ENCODE measurements around the gene TTLL9.
"Not testable (repeated sequence)": the region's sequence is repeated elsewhere in the genome, so short reads cannot be mapped to it uniquely, and the experiment has no call there.

Gene TTLL9

DNA sequence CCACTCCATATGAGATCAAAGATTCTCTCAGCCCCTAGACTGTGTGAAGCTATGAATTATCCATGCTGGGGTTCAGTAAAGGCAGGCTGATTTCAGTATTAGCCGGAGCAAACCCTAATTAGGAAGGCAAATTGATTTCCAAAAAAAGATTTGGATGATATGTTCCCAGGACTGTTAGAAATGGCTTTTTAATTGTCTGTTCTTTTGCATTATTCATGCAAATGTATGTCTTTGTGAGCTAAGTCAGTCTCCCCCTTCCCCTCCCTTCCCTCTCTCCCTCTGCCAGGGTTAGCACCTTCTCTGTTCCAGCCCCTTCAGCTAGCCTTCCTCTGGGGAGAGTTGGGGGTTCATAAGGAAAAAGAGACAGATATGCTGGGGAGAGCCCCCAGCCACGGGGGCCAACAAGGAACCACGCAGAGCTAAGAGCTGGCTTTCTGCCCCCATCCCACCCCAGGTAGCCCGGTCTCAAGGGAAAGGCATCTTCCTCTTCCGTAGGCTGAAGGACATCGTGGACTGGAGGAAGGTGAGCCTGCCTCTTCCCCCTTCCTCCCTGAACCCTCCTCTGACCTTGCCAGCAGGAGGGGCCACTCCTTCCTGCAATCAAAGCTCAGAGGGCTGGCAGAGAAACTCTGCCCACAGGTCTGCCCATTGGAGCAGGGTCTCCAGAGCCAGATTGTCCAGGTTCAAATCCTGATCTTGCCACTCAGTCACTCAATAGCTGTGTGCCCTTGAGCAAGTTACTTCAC, 49.1 kb downstream of the TTLL9 start:
- no peak overlapping the region for H3K4me3 ChIP-seq (ENCODE audit: low read depth, low read length)
- DNase-seq (ENCODE audit: low read depth) = no peak
- TF ChIP-seq, protein P1, sequence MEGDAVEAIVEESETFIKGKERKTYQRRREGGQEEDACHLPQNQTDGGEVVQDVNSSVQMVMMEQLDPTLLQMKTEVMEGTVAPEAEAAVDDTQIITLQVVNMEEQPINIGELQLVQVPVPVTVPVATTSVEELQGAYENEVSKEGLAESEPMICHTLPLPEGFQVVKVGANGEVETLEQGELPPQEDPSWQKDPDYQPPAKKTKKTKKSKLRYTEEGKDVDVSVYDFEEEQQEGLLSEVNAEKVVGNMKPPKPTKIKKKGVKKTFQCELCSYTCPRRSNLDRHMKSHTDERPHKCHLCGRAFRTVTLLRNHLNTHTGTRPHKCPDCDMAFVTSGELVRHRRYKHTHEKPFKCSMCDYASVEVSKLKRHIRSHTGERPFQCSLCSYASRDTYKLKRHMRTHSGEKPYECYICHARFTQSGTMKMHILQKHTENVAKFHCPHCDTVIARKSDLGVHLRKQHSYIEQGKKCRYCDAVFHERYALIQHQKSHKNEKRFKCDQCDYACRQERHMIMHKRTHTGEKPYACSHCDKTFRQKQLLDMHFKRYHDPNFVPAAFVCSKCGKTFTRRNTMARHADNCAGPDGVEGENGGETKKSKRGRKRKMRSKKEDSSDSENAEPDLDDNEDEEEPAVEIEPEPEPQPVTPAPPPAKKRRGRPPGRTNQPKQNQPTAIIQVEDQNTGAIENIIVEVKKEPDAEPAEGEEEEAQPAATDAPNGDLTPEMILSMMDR (conservative IDR thresholded peaks at IDR 0.05; ENCODE audit: low read depth, low read length) = no peak

DNA sequence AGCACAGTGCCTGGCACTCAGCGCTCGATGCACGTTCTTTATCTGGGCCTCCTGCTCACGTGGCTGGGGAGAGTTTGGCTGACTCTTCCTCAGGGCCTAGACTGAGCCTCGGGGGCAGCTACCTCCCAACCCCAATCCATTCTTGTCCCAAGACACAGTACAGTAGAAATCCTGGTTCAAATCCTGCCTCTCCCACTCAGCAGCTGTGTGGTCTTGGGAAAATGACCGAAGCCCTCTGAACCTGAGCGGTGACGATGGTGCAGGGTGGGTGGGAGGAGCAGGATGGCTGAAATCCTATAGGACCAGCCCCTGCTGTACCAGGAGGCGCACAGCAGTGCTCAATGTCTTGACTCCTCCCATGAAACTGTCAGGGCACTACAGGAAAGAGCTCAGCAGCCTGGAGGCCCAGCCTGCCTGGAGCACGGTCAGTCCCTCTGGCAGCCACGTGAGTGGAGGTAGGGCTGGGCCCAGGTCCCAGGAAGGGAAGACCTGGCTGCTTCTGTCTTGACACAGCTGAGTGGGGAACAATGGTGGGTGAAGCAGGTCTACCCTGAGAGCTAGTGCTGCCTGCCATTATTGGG, 49.9 kb downstream of the TTLL9 start:
- no peak overlapping the region for H3K4me3 ChIP-seq (ENCODE audit: low read depth, low read length)
- no peak for DNase-seq (ENCODE audit: low read depth)
- TF ChIP-seq, protein P1 (conservative IDR thresholded peaks at IDR 0.05; ENCODE audit: low read depth, low read length) = no peak

DNA sequence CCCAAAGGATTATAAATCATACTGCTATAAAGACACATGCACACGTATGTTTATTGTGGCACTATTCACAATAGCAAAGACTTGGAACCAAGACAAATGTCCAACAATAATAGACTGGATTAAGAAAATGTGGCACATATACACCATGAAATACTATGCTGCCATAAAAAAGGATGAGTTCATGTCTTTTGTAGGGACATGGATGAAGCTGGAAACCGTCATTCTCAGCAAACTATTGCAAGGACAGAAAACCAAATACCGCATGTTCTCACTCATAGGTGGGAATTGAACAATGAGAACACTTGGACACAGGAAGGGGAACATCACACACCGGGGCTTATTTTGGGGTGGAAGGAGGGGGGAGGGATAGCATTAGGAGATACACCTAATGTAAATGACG, 51.0 kb downstream of the TTLL9 start:
- not testable (repeated sequence) for DNase-seq (ENCODE audit: low read depth); H3K4me3 ChIP-seq (ENCODE audit: low read depth, low read length)

DNA sequence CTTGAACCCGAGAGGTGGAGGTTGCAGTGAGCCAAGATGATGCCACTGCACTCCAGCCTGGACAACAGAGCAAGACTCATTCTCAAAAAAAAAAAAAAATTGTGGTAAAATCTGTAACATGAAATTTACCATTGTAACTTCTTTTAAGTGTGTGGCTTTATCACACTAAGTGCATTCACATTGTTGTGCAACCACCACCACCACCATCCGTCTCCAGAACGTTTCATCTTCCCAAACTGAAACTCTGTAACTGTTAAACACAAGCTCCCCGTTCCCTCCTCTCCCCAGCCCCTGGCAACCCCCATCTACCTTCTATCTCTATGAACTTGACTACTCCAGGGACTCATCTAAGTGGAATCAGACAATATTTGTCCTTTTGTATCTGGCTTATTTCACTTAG, 51.7 kb downstream of the TTLL9 start:
- TF ChIP-seq, protein P1 (conservative IDR thresholded peaks at IDR 0.05; ENCODE audit: low read depth, low read length) = no peak
- no peak overlapping the region for H3K4me3 ChIP-seq (ENCODE audit: low read depth, low read length)
- no peak for DNase-seq (ENCODE audit: low read depth)

DNA sequence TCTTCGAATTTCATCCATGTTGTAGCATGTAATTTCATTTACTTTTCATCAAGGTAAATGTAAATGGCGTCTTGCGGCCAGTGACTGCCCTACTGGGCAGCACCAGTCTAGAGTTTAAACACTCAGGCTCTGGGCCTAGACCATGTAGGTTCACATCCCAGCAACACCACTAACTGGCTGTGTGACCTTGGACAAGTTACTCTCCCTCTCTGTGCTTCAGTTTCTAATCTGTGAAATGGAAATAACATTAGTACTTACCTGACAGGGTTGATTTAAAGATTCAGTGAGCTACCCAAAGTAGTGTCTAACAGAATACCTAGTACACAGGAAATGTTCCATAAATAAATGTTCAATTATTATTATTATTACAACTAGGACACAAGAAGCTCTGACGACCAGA, 52.2 kb downstream of the TTLL9 start:
- no peak for DNase-seq (ENCODE audit: low read depth)
- H3K4me3 ChIP-seq (ENCODE audit: low read depth, low read length) = no peak overlapping the region
- TF ChIP-seq, protein P1 (conservative IDR thresholded peaks at IDR 0.05; ENCODE audit: low read depth, low read length) = no peak

DNA sequence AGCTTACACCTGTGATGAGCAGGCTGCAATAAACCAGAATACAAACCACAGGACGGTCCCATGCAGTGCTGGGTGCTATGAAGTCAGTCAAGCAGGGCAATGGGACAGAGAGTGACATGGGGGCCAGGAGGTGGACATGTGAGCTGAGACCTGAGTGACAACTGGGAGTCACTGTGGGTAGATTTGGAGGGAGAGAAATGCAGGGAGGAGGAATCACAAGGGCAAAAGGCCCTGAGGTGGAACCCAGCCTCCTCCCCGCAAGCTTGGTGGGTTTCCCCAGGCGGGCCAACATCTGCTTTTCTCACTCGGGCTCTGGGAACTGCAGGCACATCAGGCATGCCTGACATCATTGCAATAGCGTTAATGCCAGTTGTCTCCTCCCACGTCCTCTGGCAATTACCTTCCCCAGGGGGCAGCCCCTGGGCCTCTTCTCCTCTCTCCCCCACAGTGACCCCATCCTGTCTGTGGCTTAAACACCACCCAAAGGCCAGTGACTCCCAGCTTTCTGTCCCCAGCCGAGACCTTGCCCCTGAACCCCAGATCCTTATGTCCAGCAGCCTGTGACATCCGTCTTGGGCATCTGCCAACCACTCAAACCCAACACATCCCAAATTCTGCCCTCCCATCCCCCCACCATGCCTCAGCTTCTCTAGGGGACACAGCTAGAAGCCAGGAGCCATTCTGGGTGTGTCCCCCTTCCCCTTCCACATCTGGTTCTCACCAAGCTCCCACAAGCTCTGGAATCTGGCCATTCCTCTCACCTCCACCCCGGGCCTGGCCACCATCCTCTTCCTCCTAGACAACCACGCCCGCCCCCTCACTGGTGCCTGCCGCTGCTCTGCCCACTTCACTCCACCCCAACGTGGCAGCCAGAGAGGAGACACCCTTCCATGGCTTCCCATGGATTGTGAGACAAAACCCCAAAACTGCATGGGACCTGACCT, 53.2 kb downstream of the TTLL9 start:
- no peak overlapping the region for H3K4me3 ChIP-seq (ENCODE audit: low read depth, low read length)
- no peak for DNase-seq (ENCODE audit: low read depth)
- TF ChIP-seq, protein P1 (conservative IDR thresholded peaks at IDR 0.05; ENCODE audit: low read depth, low read length) = no peak

DNA sequence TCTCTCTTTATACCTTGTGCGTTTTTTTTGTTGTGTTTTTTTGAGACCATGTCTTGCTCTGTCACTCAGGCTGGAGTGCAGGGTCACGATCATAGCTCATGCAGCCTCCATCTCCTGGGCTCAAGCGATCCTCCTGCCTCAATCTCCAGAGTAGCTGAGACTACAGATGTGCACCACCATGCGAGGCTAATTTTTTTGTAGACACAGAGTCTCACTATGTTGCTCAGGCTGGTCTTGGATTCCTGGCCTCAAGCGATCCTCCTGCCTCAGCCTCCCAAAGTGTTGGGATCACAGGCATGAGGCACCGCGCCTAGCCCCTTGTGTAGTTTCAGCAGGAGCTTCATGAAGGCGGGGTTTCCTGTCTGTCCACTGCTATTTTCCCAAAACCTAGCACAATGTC, 54.1 kb downstream of the TTLL9 start:
- H3K4me3 ChIP-seq (ENCODE audit: low read depth, low read length) = no peak overlapping the region
- DNase-seq (ENCODE audit: low read depth) = no peak
- TF ChIP-seq, protein P1 (conservative IDR thresholded peaks at IDR 0.05; ENCODE audit: low read depth, low read length) = no peak

Data from choroid plexus epithelial cell (primary cell).